GM10847 (cell line): ENCODE data around the gene SOBP.

ENCODE experiments used
- POLR2A ChIP-seq: IDR thresholded peaks from 2 replicates; pipeline ENCODE4 v1.6.1; 2011; ENCODE audit not compliant: insufficient read length; ENCODE audit errors: extremely low read depth

Gene SOBP

GRCh38 chr6:107536180-107536961 lies 46.5 kb downstream of the SOBP start:
- no peak for TF ChIP-seq POLR2A

GRCh38 chr6:107537559-107537958 lies 47.6 kb downstream of the SOBP start:
- TF ChIP-seq POLR2A = no peak

- no peak for TF ChIP-seq POLR2A
Observed at GRCh38 chr6:107538856-107539387, 49.0 kb downstream of the SOBP start.

- no peak for TF ChIP-seq POLR2A
Observed at GRCh38 chr6:107539409-107539808, 49.5 kb downstream of the SOBP start.

- no peak for TF ChIP-seq POLR2A
Observed at GRCh38 chr6:107539849-107540464, 50.0 kb downstream of the SOBP start.

GRCh38 chr6:107540465-107540857 lies 50.5 kb downstream of the SOBP start:
- TF ChIP-seq POLR2A = no peak

- TF ChIP-seq POLR2A = no peak
Observed at GRCh38 chr6:107542192-107542668, 52.3 kb downstream of the SOBP start.

- no peak for TF ChIP-seq POLR2A
Observed at GRCh38 chr6:107543088-107543487, 53.2 kb downstream of the SOBP start.

- no peak for TF ChIP-seq POLR2A
Observed at GRCh38 chr6:107543567-107543966, 53.6 kb downstream of the SOBP start.

GRCh38 chr6:107545763-107546162 lies 55.8 kb downstream of the SOBP start:
- TF ChIP-seq POLR2A = no peak

- TF ChIP-seq POLR2A = no peak
Observed at GRCh38 chr6:107546691-107547450, 57.0 kb downstream of the SOBP start.

- TF ChIP-seq POLR2A = no peak
Observed at GRCh38 chr6:107547451-107547840, 57.5 kb downstream of the SOBP start.

- no peak for TF ChIP-seq POLR2A
Observed at GRCh38 chr6:107550241-107550840, 60.4 kb downstream of the SOBP start.

GRCh38 chr6:107550906-107551305 lies 61.0 kb downstream of the SOBP start:
- no peak for TF ChIP-seq POLR2A

- no peak for TF ChIP-seq POLR2A
Observed at GRCh38 chr6:107554326-107554725, 64.4 kb downstream of the SOBP start.

- TF ChIP-seq POLR2A = no peak
Observed at GRCh38 chr6:107554918-107555317, 65.0 kb downstream of the SOBP start.

GRCh38 chr6:107555449-107555848 lies 65.5 kb downstream of the SOBP start:
- no peak for TF ChIP-seq POLR2A
